Raji (cell line): ENCODE measurements around the gene ARL6IP5.

Experiments used
- POLR2A ChIP-seq: IDR thresholded peaks from 2 replicates; pipeline ENCODE4 v1.6.1; 2011; ENCODE audit warnings: low read depth, low read length, control low read depth; ENCODE audit not compliant: insufficient read depth

ARL6IP5 gene

GRCh38 chr3:69145688-69146087 lies 61.0 kb downstream of the ARL6IP5 start:
- no peak for TF ChIP-seq POLR2A

DNA sequence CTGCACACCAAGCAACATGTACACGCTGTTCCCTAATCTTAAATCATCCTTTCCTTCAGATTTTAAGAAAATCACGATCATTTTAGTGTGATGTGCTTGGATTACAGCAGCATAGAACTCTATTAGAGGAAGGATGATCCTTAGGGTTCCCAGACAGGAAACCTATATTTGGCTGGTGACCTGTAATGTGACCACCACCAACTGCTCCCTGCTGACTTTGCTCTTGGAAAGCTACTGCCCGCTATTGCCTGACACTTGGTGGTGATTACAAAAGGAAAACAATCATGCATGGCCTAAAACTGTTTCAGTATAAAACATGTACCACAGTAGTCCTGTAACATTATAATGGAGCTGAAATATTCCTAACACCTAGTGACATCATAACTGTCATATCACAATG lies 64.8 kb downstream of the ARL6IP5 start:
- no peak for TF ChIP-seq POLR2A
